ENCODE measurements around the gene DPP6.

- TF ChIP-seq CTCF (IDR thresholded peaks at IDR 0.05): no peak
- TF ChIP-seq POLR2A (IDR thresholded peaks at IDR 0.05): no peak
These were observed 822.4 kb downstream of the DPP6 start for GRCh38 chr7:154874409-154875113.
